Measurements from ENCODE around the gene TNFAIP8. TPM values are rescaled to one million over a fixed set of nuclear protein-coding genes. Genes with fewer than 3 reads are reported as not detected.
A peak's percentile ranks its signal among the peaks of the same experiment; 100 is the strongest.
"Not testable (repeated sequence)": the region's sequence is repeated elsewhere in the genome, so short reads cannot be mapped to it uniquely, and the experiment has no call there.

TNFAIP8 gene
- total and polyA plus RNA-seq, 7 donors, result 0.73 to 2.5 (median 1.6) TPM

DNA sequence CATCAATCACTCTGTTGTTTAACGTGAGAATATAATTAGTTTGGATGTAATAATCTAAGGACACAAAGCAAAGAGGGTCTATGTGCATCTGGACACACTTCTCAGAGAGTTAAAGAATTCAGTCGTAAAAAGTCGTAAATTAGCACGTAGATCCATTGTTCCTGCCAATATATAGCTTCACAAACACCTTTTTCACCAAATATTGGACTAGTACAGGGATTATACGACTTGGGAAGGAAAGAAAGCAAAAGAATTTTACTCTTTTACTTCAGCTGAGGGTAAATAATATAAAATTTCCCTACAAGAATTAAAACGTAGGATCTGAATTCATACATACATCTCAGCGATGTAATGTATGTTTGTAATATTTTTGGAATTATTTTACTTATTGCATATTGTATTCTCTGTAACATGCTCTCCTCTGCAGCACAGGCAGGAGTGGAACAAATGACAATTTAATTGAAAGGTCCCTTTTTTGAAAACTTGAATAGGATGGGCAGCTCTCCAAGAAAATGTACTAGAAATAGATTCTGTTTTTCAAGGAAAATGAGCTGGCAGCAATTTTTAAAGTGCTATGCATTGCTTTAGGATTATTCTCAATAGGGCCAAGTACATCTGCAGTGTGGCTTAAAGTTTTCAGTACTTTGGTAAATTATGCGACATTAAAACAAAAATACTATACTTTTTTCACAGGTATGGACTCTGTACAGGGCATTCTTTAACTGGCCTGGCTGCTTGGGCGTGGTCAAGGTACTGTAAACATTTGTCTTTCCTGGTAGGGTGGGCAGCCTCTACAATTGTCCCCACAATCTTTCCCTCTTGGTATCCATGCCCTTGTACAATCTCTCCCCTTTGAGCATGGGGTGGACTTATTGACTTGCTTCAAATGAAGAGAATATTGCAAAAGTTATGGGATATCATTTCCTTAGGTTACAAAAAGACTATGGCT, 56.7 kb downstream of the TNFAIP8 start:
- no peaks in the 10 kb centered on the region for H3K36me3 ChIP-seq (ENCODE audit: insufficient read depth in 1 of 2, low read depth in 1 of 2)
- DNase-seq (no peak), ATAC-seq (no peak)
- no peak for TF ChIP-seq CTCF (IDR thresholded peaks at IDR 0.05)
- H3K27me3 ChIP-seq (ENCODE audit: insufficient read depth in 3 of 3, low read length in 2 of 3), result no peaks in the 10 kb centered on the region
- intact Hi-C loops (cut with DNase I), result loop anchor here (2.0 to 5.0 kb wide), 2 partner anchors 424 to 425 kb away; partner anchors contain the start of gene DTWD2 (in 2 of the 2)
- no peaks in the 10 kb centered on the region for H3K9me3 ChIP-seq
- WGBS, 3 donors, result 38 to 40% (median 39%) methylated on average over 9 of the region's 9 CpGs
- H3K27ac ChIP-seq, result no peak overlapping the region
- H3K4me1 ChIP-seq, result no peaks in the 10 kb centered on the region
- peak overlapping the region; percentile 64 for H3K4me3 ChIP-seq

DNA sequence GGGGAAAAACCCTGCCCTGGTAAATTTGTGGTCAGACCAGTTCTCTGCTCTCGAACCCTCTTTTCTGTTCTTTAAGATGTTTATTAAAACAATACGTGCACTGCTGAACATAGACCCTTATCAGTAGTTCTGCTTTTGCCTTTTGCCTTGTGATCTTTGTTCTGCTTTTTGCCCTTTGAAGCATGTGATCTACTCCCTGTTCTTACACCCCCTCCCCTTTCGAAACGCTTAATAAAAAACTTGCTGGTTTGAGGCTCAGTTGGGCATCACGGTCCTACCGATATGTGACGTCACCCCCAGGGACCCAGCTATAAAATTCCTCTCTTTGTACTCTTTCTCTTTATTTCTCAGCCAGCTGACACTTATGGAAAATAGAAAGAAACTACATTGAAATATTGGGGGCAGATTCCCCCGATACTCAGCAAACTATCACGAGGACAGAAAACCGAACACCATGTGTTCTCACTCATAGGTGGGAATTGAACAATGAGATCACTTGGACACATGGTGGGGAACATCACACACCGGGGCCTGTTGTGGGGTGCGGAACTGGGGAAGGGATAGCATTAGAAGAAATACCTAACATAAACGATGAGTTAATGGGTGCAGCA, 58.4 kb downstream of the TNFAIP8 start:
- H3K27me3 ChIP-seq (ENCODE audit: insufficient read depth in 3 of 3, low read length in 2 of 3); H3K9me3 ChIP-seq; H3K27ac ChIP-seq; DNase-seq; H3K36me3 ChIP-seq (ENCODE audit: insufficient read depth in 1 of 2, low read depth in 1 of 2); ATAC-seq; H3K4me3 ChIP-seq; H3K4me1 ChIP-seq: not testable (repeated sequence)
- intact Hi-C loops (cut with DNase I), result loop anchor here in 1 of 2 donors (5.0 kb wide), 1 partner anchor 427 kb away; the partner anchor contains the start of gene DTWD2
- WGBS, 3 donors, result 86 to 89% (median 88%) methylated on average over 13 of the region's 13 CpGs

DNA sequence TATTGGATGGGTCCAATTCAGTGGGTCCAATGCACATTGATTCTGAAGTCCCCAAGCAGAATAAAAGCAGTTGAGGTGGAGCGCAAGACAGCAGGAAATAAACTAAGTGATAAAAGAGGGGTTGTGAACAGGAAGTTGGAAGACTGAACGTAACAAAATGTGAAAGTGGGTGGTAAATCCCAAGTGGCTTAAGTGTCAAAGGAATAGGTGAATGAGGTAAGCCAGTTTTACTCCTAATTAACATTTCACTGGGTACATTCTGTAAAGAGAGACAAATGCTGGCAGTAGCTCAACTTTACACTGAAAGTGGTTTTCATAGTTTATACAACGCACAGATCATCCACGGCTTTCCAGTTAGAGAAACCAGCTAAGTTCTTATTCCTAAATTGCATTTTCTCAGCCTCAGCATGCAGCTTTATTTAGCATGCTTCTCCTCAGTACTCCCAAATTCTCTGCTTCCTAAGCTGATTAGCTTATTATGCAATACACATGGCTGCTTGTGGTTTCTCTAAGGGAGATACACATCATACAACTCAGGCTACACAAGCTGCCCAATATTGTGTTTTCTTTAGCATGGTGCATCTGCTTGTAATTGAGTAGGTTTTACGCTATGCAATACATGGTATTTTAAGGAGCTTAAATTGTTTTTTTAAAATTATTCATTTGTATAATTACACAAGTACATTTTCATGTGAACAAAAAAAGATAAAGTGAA, 62.2 kb downstream of the TNFAIP8 start:
- 70 to 78% (median 71%) methylated on average over 5 of the region's 5 CpGs for WGBS, 3 donors

GRCh38 chr5:119418606-119419100, 62.8 kb downstream of the TNFAIP8 start:
- no peaks in the 10 kb centered on the region for H3K36me3 ChIP-seq (ENCODE audit: insufficient read depth in 1 of 2, low read depth in 1 of 2)
- no peak for DNase-seq
- H3K4me3 ChIP-seq, result no peak overlapping the region
- no peaks in the 10 kb centered on the region for H3K9me3 ChIP-seq
- no peaks in the 10 kb centered on the region for H3K27me3 ChIP-seq (ENCODE audit: insufficient read depth in 3 of 3, low read length in 2 of 3)
- WGBS, 3 donors, result 44 to 66% (median 61%) methylated on average over 2 of the region's 2 CpGs
- no peak overlapping the region for H3K27ac ChIP-seq
- ATAC-seq, result no peak
- no peak for TF ChIP-seq CTCF (IDR thresholded peaks at IDR 0.05)
- no peaks in the 10 kb centered on the region for H3K4me1 ChIP-seq
- intact Hi-C loops (cut with DNase I), result no loop called here

More for the DNA sequence above, 62.2 kb downstream of the TNFAIP8 start:
- Histone ChIP-seq H3K4me1 (no peaks in the 10 kb centered on the region), H3K27ac (no peak overlapping the region), H3K9me3 (no peaks in the 10 kb centered on the region), H3K36me3 (ENCODE audit: insufficient read depth in 1 of 2, low read depth in 1 of 2) (no peaks in the 10 kb centered on the region), H3K4me3 (no peak overlapping the region), H3K27me3 (ENCODE audit: insufficient read depth in 3 of 3, low read length in 2 of 3) (no peaks in the 10 kb centered on the region)
- DNase-seq (no peak), ATAC-seq (no peak)
- intact Hi-C loops (cut with DNase I), result no loop called here
- no peak for TF ChIP-seq CTCF (IDR thresholded peaks at IDR 0.05)
